K562 (cell line): ENCODE results near the gene ATP6V1A. TPM values are rescaled to one million over a fixed set of nuclear protein-coding genes. Genes with fewer than 3 reads are reported as not detected.
A peak's percentile ranks its signal among the peaks of the same experiment; 100 is the strongest.

Source experiments
- ATAC-seq: fragments of 200-7000 bp; cut with Tn5 transposase; 3 replicates; pipeline ENCODE4 v1.9.1; 2020; ENCODE audit warnings: moderate library complexity
- BruUV-seq: library from RNA; stranded (reverse); fragments of 400-500 nt; replicated peaks from 2 replicates; lab custom pipeline; 2021; lab: Mats Ljungman, UMichigan
- CTCF ChIA-PET: fragments of 300-600 bp; formaldehyde crosslinking; extraction: SDS; loops from one replicate; lab custom pipeline; 2021; ENCODE audit warnings: low intra/inter-chr PET ratio; lab: Yijun Ruan, JAX
- POLR2A ChIA-PET: fragments of 300-600, 350-650 bp; sonication (Branson Sonifier 250); formaldehyde crosslinking; extraction: SDS; loops from one replicate; lab custom pipeline; 2021; ENCODE audit warnings: antibody characterized with exemption, inconsistent platforms; lab: Yijun Ruan, JAX
- DNase-seq, 4 experiments: peaks; one replicate each; pipeline versions ENCODE4 v3.0.0 to v3.0.0-alpha.2; 2011 to 2018; ENCODE audit warnings: low spot score in 3 of 4, mixed read lengths in 3 of 4; ENCODE audit errors: extremely low read depth in 1 of 4
- FAIRE-seq: peaks from 2 replicates; lab custom pipeline; 2011; peaks lifted over from hg19 to GRCh38; lab: Jason Lieb, UNC
- H2AFZ ChIP-seq: 2 replicates; pipeline ENCODE4 v1.6.0; 2011; ENCODE audit warnings: low read depth, low read length, control low read depth, inconsistent platforms
- H3K27ac ChIP-seq: fragments of 200-600 bp; 3 replicates; pipeline ENCODE4 v1.8.0; 2011; ENCODE audit warnings: low read depth, mild to moderate bottlenecking, control low read depth, inconsistent platforms, low read length, moderate library complexity, mixed read lengths; ENCODE audit errors: extremely low read depth
- H3K27me3 ChIP-seq, 2 experiments: fragments of 300-600 bp in 1 of 2; 2 replicates in 1 of 2; 3 replicates in 1 of 2; pipeline versions ENCODE4 v1.6.0 to v1.8.0; 2011; ENCODE audit warnings: inconsistent platforms in 2 of 2, low read length in 2 of 2, mild to moderate bottlenecking in 1 of 2, mixed read lengths in 1 of 2, moderate library complexity in 1 of 2; ENCODE audit not compliant: control insufficient read depth in 2 of 2, insufficient read depth in 2 of 2
- H3K36me3 ChIP-seq: fragments of 300-600 bp; 3 replicates; pipeline ENCODE4 v1.8.0; 2011; ENCODE audit warnings: mild to moderate bottlenecking, low read length, inconsistent platforms; ENCODE audit not compliant: control insufficient read depth, insufficient read depth
- H3K4me1 ChIP-seq, 2 experiments: fragments of 200-600 bp in 1 of 2; replicated peaks in 1 of 2; 2 replicates in 1 of 2; 3 replicates in 1 of 2; pipeline versions ENCODE4 v1.5.1 to v1.8.0; 2011; ENCODE audit warnings: inconsistent platforms in 2 of 2, low read length in 2 of 2, mild to moderate bottlenecking in 1 of 2, mixed read lengths in 1 of 2, moderate library complexity in 1 of 2; ENCODE audit not compliant: control insufficient read depth in 2 of 2, insufficient read depth in 2 of 2
- H3K4me2 ChIP-seq: 2 replicates; pipeline ENCODE4 v1.6.1; 2011; ENCODE audit warnings: low read length, control low read depth, inconsistent platforms, mixed read lengths; ENCODE audit not compliant: insufficient read depth
- H3K4me3 ChIP-seq: fragments of 200-600 bp; sonication (generic), shearing (Covaris generic); 2 replicates; pipeline ENCODE4 v1.5.1; 2016; ENCODE audit warnings: control low read depth, inconsistent platforms
- H3K79me2 ChIP-seq: fragments of 200-600 bp; 3 replicates; pipeline ENCODE4 v1.8.0; 2011; ENCODE audit warnings: low read length, inconsistent platforms; ENCODE audit not compliant: control insufficient read depth, insufficient read depth
- H3K9ac ChIP-seq, 2 experiments: 2 replicates each; pipeline versions ENCODE4 v1.6.0 to v1.6.1; 2011; ENCODE audit warnings: low read depth in 2 of 2, low read length in 2 of 2, control low read depth in 1 of 2, inconsistent platforms in 1 of 2, mild to moderate bottlenecking in 1 of 2, mixed read lengths in 1 of 2; ENCODE audit not compliant: insufficient read depth in 1 of 2
- H3K9me1 ChIP-seq: one replicate; pipeline ENCODE4 v1.6.0; 2011; ENCODE audit warnings: inconsistent platforms, mild to moderate bottlenecking, low read length, moderate library complexity; ENCODE audit not compliant: control insufficient read depth, insufficient read depth
- H3K9me3 ChIP-seq: replicated peaks from 2 replicates; pipeline ENCODE4 v1.5.1; 2011; ENCODE audit warnings: low read depth, low read length, inconsistent platforms; ENCODE audit not compliant: control insufficient read depth, insufficient read depth
- H4K20me1 ChIP-seq: replicated peaks from 2 replicates; pipeline ENCODE4 v1.6.1; 2011; ENCODE audit warnings: low read length, inconsistent platforms, mixed read lengths; ENCODE audit not compliant: control insufficient read depth, insufficient read depth
- ETS2 ChIP-seq: IDR thresholded peaks from 2 replicates; pipeline ENCODE4 v1.6.1; 2016; ENCODE audit warnings: borderline replicate concordance, missing genetic modification characterization, mild to moderate bottlenecking, moderate library complexity, missing compliant biosample characterization; ENCODE audit not compliant: poor library complexity, severe bottlenecking
- GATA2 ChIP-seq: sonication (generic); formaldehyde crosslinking; IDR thresholded peaks from 2 replicates; pipeline ENCODE4 v1.4.0; 2020; ENCODE audit warnings: mild to moderate bottlenecking, missing genetic modification reagents
- MYNN ChIP-seq, 2 experiments: sonication (generic); formaldehyde crosslinking in 1 of 2; IDR thresholded peaks; 2 replicates each; pipeline versions ENCODE4 v1.5.0 to v1.6.1; 2016 to 2020; ENCODE audit warnings: antibody characterized with exemption in 1 of 2, missing genetic modification reagents in 1 of 2
- SRF ChIP-seq, 2 experiments: fragments of 250-450, 450-650 bp in 1 of 2; sonication (Bioruptor Pico) in 1 of 2; sonication (generic) in 1 of 2; formaldehyde crosslinking; IDR thresholded peaks; 2 replicates each; pipeline versions ENCODE4 v1.5.0 to v1.5.1; 2020 to 2022; ENCODE audit warnings: mild to moderate bottlenecking in 1 of 2, missing genetic modification reagents in 1 of 2
- WGBS: fragments of 100-300 bp; shearing (Covaris generic); methylation state at CpG from one replicate; pipeline ENCODE4 v1.1.6; 2016; ENCODE audit warnings: low coverage, mixed read lengths; ENCODE audit not compliant: insufficient coverage; ENCODE audit errors: missing lambda C conversion rate; 5-methylcytosine and 5-hydroxymethylcytosine counted together
- in situ Hi-C: fragments of 300-500 bp; cut with MboI; formaldehyde crosslinking; loops from 4 replicates; pipeline ENCODE4 v1.15.0; 2018; ENCODE audit warnings: inconsistent platforms, mixed read lengths
- intact Hi-C: fragments of 100-400 bp; cut with micrococcal nuclease; formaldehyde crosslinking; loops from 2 replicates; pipeline ENCODE4 v1.14.2; 2022
- polyA plus RNA-seq, 8 experiments: library from polyadenylated mRNA; depleted of rRNA in 4 of 8; stranded (reverse) in 5 of 8; unstranded in 3 of 8; fragments of >200 nt; fragmentation: Nextera tagmentation in 2 of 8; fragmentation: Illumina TruSeq in 1 of 8; extraction: Ambion mirVana in 2 of 8; extraction: Trizol in 1 of 8; gene quantifications; 2 replicates each; pipeline versions ENCODE4 v1.2.1 to v1.2.3, GENCODE V29; 2011 to 2014; ENCODE audit warnings: inconsistent platforms in 1 of 8, missing spikeins in 1 of 8
- total RNA-seq, 7 experiments: library from RNA; depleted of rRNA in 6 of 7; stranded (reverse); fragments of >200 nt in 6 of 7; fragmentation: Illumina TruSeq in 2 of 7; extraction: Trizol in 2 of 7; gene quantifications; 2 replicates each; pipeline versions ENCODE4 v1.2.1 to v1.2.3, GENCODE V29; 2011 to 2021; ENCODE audit warnings: low replicate concordance in 1 of 7

Gene ATP6V1A
- total and polyA plus RNA-seq, 9 of the 15 experiments (the other 6 are each of a cell fraction or from before 2014, with no cell fraction given): 23.6 to 57.1 (median 39.9) TPM

GRCh38 chr3:113741620-113742019 is 5.2 kb upstream of the ATP6V1A start:
- H3K9ac ChIP-seq: no peak overlapping the region
- no peak for FAIRE-seq
- H3K4me1 ChIP-seq: peaks cover 10 to 11% of the 10 kb centered on the region in 2 experiments
- H3K27me3 ChIP-seq: no peaks in the 10 kb centered on the region
- ChIA-PET POLR2A (interaction anchor here (0.6 to 1.4 kb wide), 2 partner anchors 9 to 73 kb away, joined by 3 read pairs; no protein-coding TSS in a partner anchor), CTCF (no interaction called here)
- intact Hi-C loops (no loop called here), in situ Hi-C loops (loop anchor here (5.0 kb wide), 1 partner anchor 176 kb away; no protein-coding TSS in a partner anchor)
- no peaks in the 10 kb centered on the region for H3K9me3 ChIP-seq
- TF ChIP-seq ETS2 (tag) (no peak), SRF (CRISPR knock-in tag; IDR thresholded peaks at IDR 0.05) (no peak)
- peaks cover 17% of the 10 kb centered on the region for H4K20me1 ChIP-seq
- ATAC-seq: no peak
- 47% methylated on average over 1 of the region's 1 CpG for WGBS
- DNase-seq: no peak
- peaks cover 37% of the 10 kb centered on the region; the same call in 1 of the 3 replicates for H3K36me3 ChIP-seq
- H3K4me2 ChIP-seq: no peak overlapping the region
- no peak overlapping the region for H3K4me3 ChIP-seq
- no peak overlapping the region for H2AFZ ChIP-seq
- peaks cover 94% of the 10 kb centered on the region for H3K79me2 ChIP-seq
- no peak overlapping the region for H3K27ac ChIP-seq
- BruUV-seq: no TSS peak
- H3K9me1 ChIP-seq: no peaks in the 10 kb centered on the region

- ATAC-seq (no peak), FAIRE-seq (no peak), DNase-seq (no peak)
- CTCF ChIA-PET: no interaction called here
- no peaks in the 10 kb centered on the region for H3K27me3 ChIP-seq
- H3K27ac ChIP-seq: peak overlapping the region; percentile 31; the same call in 1 of the 3 replicates
- POLR2A ChIA-PET: interaction anchor here (0.5 kb wide), 1 partner anchor 606 kb away, joined by 3 read pairs; no protein-coding TSS in a partner anchor
- H3K4me1 ChIP-seq: peaks cover 10 to 11% of the 10 kb centered on the region in 2 experiments
- H3K36me3 ChIP-seq: peaks cover 33% of the 10 kb centered on the region; the same call in 1 of the 3 replicates
- no peak overlapping the region for H2AFZ ChIP-seq
- H3K9ac ChIP-seq: peak overlapping the region in 1 of 2 experiments; percentile 93; a peak in 2 of 4 replicates
- WGBS: 22% methylated on average over 7 of the region's 7 CpGs
- peaks cover 9% of the 10 kb centered on the region; the same call in 1 of the 2 replicates for H4K20me1 ChIP-seq
- H3K4me3 ChIP-seq: peak overlapping the region; percentile 90
- intact Hi-C loops: no loop called here
- no TSS peak for BruUV-seq
- H3K79me2 ChIP-seq: peaks cover 92% of the 10 kb centered on the region
- no peaks in the 10 kb centered on the region for H3K9me1 ChIP-seq
- H3K4me2 ChIP-seq: peak overlapping the region; percentile 96
- no peaks in the 10 kb centered on the region for H3K9me3 ChIP-seq
- peak; percentile 99 for TF ChIP-seq MYNN (IDR thresholded peaks at IDR 0.05)
- no peak for TF ChIP-seq MYNN (CRISPR knock-in tag; IDR thresholded peaks at IDR 0.05)
- no peak for TF ChIP-seq GATA2
- TF ChIP-seq, all 486 proteins: peak for 1
- in situ Hi-C loops: loop anchor here (5.0 kb wide), 1 partner anchor 174 kb away; no protein-coding TSS in a partner anchor
Measured at GRCh38 chr3:113743006-113743630, 3.7 kb upstream of the ATP6V1A start.
